MM.1S (cell line): ENCODE data around the gene MAJIN.

Experiments used
- DNase-seq: peaks from one replicate; pipeline ENCODE4 v3.0.0-alpha.2; 2015
- H2AFZ ChIP-seq: fragments of 300-600 bp; sonication (generic); 2 replicates; pipeline ENCODE4 v1.6.0; 2016; ENCODE audit warnings: antibody characterized with exemption, low read length
- H3F3A ChIP-seq: fragments of 300-600 bp; sonication (generic); 2 replicates; pipeline ENCODE4 v1.6.1; 2016; ENCODE audit warnings: mild to moderate bottlenecking, antibody characterized with exemption, low read length, moderate library complexity, mixed read lengths; ENCODE audit not compliant: insufficient read depth
- H3K27ac ChIP-seq: fragments of 300-600 bp; sonication (generic); 2 replicates; pipeline ENCODE4 v1.5.1; 2016; ENCODE audit warnings: mild to moderate bottlenecking, low read length
- H3K27me3 ChIP-seq: fragments of 300-600 bp; sonication (generic); replicated peaks from 2 replicates; pipeline ENCODE4 v1.6.0; 2016; ENCODE audit warnings: low read length; ENCODE audit not compliant: insufficient read depth
- H3K36me3 ChIP-seq: fragments of 300-600 bp; sonication (generic); replicated peaks from 2 replicates; pipeline ENCODE4 v1.6.1; 2016; ENCODE audit warnings: mild to moderate bottlenecking, low read length, mixed read lengths; ENCODE audit not compliant: insufficient read depth
- H3K4me1 ChIP-seq: fragments of 300-600 bp; sonication (generic); 2 replicates; pipeline ENCODE4 v1.6.1; 2016; ENCODE audit warnings: low read length, mixed read lengths
- H3K4me2 ChIP-seq: fragments of 300-600 bp; sonication (generic); 2 replicates; pipeline ENCODE4 v1.6.0; 2016; ENCODE audit warnings: low read depth, low read length
- H3K4me3 ChIP-seq: fragments of 300-600 bp; sonication (generic); 2 replicates; pipeline ENCODE4 v1.5.1; 2016; ENCODE audit warnings: low read length, mixed read lengths
- H3K79me2 ChIP-seq: fragments of 300-600 bp; sonication (generic); 2 replicates; pipeline ENCODE4 v1.6.1; 2016; ENCODE audit warnings: mixed run types, low read length, mixed read lengths
- H3K9ac ChIP-seq: fragments of 300-600 bp; sonication (generic); 2 replicates; pipeline ENCODE4 v1.6.1; 2016; ENCODE audit warnings: low read length, mixed read lengths
- H3K9me2 ChIP-seq: fragments of 300-600 bp; sonication (generic); replicated peaks from 2 replicates; pipeline ENCODE4 v1.6.1; 2016; ENCODE audit warnings: mild to moderate bottlenecking, low read length, mixed read lengths; ENCODE audit not compliant: insufficient read depth
- H3K9me3 ChIP-seq: fragments of 300-600 bp; sonication (generic); replicated peaks from 2 replicates; pipeline ENCODE4 v1.6.1; 2016; ENCODE audit warnings: mild to moderate bottlenecking, low read length, mixed read lengths; ENCODE audit not compliant: insufficient read depth
- H4K20me1 ChIP-seq: fragments of 300-600 bp; sonication (generic); 2 replicates; pipeline ENCODE4 v1.6.1; 2016; ENCODE audit warnings: mild to moderate bottlenecking, low read length, moderate library complexity, mixed read lengths; ENCODE audit not compliant: insufficient read depth
- CTCF ChIP-seq: fragments of 300-600 bp; sonication (generic); IDR thresholded peaks from 2 replicates; pipeline ENCODE4 v1.5.1; 2016; ENCODE audit warnings: antibody characterized with exemption, low read length, mixed read lengths
- EZH2 ChIP-seq: fragments of 300-600 bp; sonication (generic); optimal IDR thresholded peaks from 2 replicates; pipeline ENCODE3; 2017; ENCODE audit warnings: low read depth, mild to moderate bottlenecking, antibody characterized with exemption, low read length, mixed read lengths
- EZH2phosphoT487 ChIP-seq: fragments of 300-600 bp; sonication (generic); IDR thresholded peaks from 2 replicates; pipeline ENCODE4 v1.6.1; 2018; ENCODE audit warnings: antibody characterized with exemption, low read length

MAJIN gene

GRCh38 chr11:64925536-64926436, 46.1 kb downstream of the MAJIN start:
- Histone ChIP-seq H3K9ac (no peak overlapping the region), H3K79me2 (no peaks in the 10 kb centered on the region), H3K9me2 (no peaks in the 10 kb centered on the region), H3K4me2 (peak overlapping the region; percentile 97; the same call in 1 of the 2 replicates), H3K4me3 (no peak overlapping the region), H3K4me1 (no peaks in the 10 kb centered on the region), H2AFZ (no peak overlapping the region), H3K27me3 (no peaks in the 10 kb centered on the region), H3K36me3 (no peaks in the 10 kb centered on the region), H3F3A (no peaks in the 10 kb centered on the region), H3K27ac (no peak overlapping the region), H4K20me1 (no peaks in the 10 kb centered on the region), H3K9me3 (no peaks in the 10 kb centered on the region)
- no peak for DNase-seq
- TF ChIP-seq EZH2phosphoT487 (no peak), CTCF (no peak), EZH2 (no peak)

GRCh38 chr11:64924910-64925284, 47.0 kb downstream of the MAJIN start:
- Histone ChIP-seq H3K4me2 (peak overlapping the region; percentile 97), H4K20me1 (no peaks in the 10 kb centered on the region), H3K79me2 (no peaks in the 10 kb centered on the region), H3K4me3 (peak overlapping the region; percentile 70), H3F3A (no peaks in the 10 kb centered on the region), H3K36me3 (no peaks in the 10 kb centered on the region), H3K27me3 (no peaks in the 10 kb centered on the region), H3K9me2 (no peaks in the 10 kb centered on the region), H3K9me3 (no peaks in the 10 kb centered on the region), H3K4me1 (no peaks in the 10 kb centered on the region), H2AFZ (peak overlapping the region; percentile 99), H3K9ac (peak overlapping the region; percentile 82), H3K27ac (no peak overlapping the region)
- DNase-seq = no peak
- TF ChIP-seq EZH2 = no peak
- TF ChIP-seq CTCF = no peak
- no peak for TF ChIP-seq EZH2phosphoT487

GRCh38 chr11:64923944-64924909, 47.7 kb downstream of the MAJIN start, which contains the start of gene PPP2R5B:
TSS of gene PPP2R5B (plus strand) at chr11:64924689. CDS start at chr11:64925735, 1,046 bp downstream.
- H2AFZ ChIP-seq = peak within 1 kb of the TSS; percentile 99
- H3K4me2 ChIP-seq = peak within 1 kb of the TSS; percentile 97
- H4K20me1 ChIP-seq = no peaks in the 10 kb centered on the region
- no peaks in the 10 kb centered on the region for H3K27me3 ChIP-seq
- no peaks in the 10 kb centered on the region for H3K9me2 ChIP-seq
- H3K79me2 ChIP-seq = no peaks in the 10 kb centered on the region
- peak within 1 kb of the TSS; percentile 82 for H3K9ac ChIP-seq
- peak within 1 kb of the TSS; percentile 67; the same call in 1 of the 2 replicates for H3K27ac ChIP-seq
- no peaks in the 10 kb centered on the region for H3K36me3 ChIP-seq
- peak; percentile 93 for DNase-seq
- H3F3A ChIP-seq = no peaks in the 10 kb centered on the region
- no peaks in the 10 kb centered on the region for H3K4me1 ChIP-seq
- H3K4me3 ChIP-seq = peak within 1 kb of the TSS; percentile 70
- no peaks in the 10 kb centered on the region for H3K9me3 ChIP-seq
- TF ChIP-seq EZH2phosphoT487 = no peak
- no peak for TF ChIP-seq CTCF
- no peak for TF ChIP-seq EZH2
